GM12872 (cell line): Measurements from ENCODE around the gene TCF7L2.

ENCODE experiments used
- CTCF ChIP-seq: IDR thresholded peaks from 3 replicates; pipeline ENCODE4 v1.5.1; 2011; ENCODE audit warnings: low read depth, mild to moderate bottlenecking, low read length, moderate library complexity; ENCODE audit not compliant: insufficient read depth

Gene TCF7L2

GRCh38 chr10:113171662-113172061, 221.6 kb downstream of the TCF7L2 start:
- TF ChIP-seq CTCF = no peak

GRCh38 chr10:113175176-113175575, 225.1 kb downstream of the TCF7L2 start:
- no peak for TF ChIP-seq CTCF

GRCh38 chr10:113175756-113176651, 226.0 kb downstream of the TCF7L2 start:
- TF ChIP-seq CTCF = no peak

GRCh38 chr10:113176652-113177155, 226.7 kb downstream of the TCF7L2 start:
- TF ChIP-seq CTCF = no peak

- TF ChIP-seq CTCF = no peak
Measured at GRCh38 chr10:113177156-113177935, 227.3 kb downstream of the TCF7L2 start.

- no peak for TF ChIP-seq CTCF
Measured at GRCh38 chr10:113177936-113178335, 227.9 kb downstream of the TCF7L2 start.

GRCh38 chr10:113178771-113179170, 228.7 kb downstream of the TCF7L2 start:
- no peak for TF ChIP-seq CTCF
